HG03342 (cell line): ENCODE results near the gene DZIP3.
"Not testable (repeated sequence)": the region's sequence is repeated elsewhere in the genome, so short reads cannot be mapped to it uniquely, and the experiment has no call there.

Experiments used
- ATAC-seq: cut with Tn5 transposase; IDR thresholded peaks from one replicate; pipeline ENCODE4 v1.9.1; 2021; ENCODE audit warnings: mild to moderate bottlenecking, moderate library complexity; ENCODE audit not compliant: unreplicated experiment

DZIP3 gene

GRCh38 chr3:108677811-108678210, 88.3 kb downstream of the DZIP3 start:
- no peak for ATAC-seq

GRCh38 chr3:108692286-108692685, 102.8 kb downstream of the DZIP3 start:
- not testable (repeated sequence) for ATAC-seq

GRCh38 chr3:108698461-108698860, 108.9 kb downstream of the DZIP3 start:
- ATAC-seq, result no peak

GRCh38 chr3:108705045-108705444, 115.5 kb downstream of the DZIP3 start:
- no peak for ATAC-seq

GRCh38 chr3:108713009-108713516, 123.5 kb downstream of the DZIP3 start:
- ATAC-seq, result no peak

- ATAC-seq, result no peak
These were observed 124.3 kb downstream of the DZIP3 start for GRCh38 chr3:108713816-108714215.

GRCh38 chr3:108718454-108718853, 128.9 kb downstream of the DZIP3 start:
- ATAC-seq, result no peak

GRCh38 chr3:108719178-108719806, 129.8 kb downstream of the DZIP3 start:
- no peak for ATAC-seq

- ATAC-seq, result no peak
These were observed 133.2 kb downstream of the DZIP3 start for GRCh38 chr3:108722724-108723123.

GRCh38 chr3:108724101-108724500, 134.6 kb downstream of the DZIP3 start:
- ATAC-seq, result no peak

- ATAC-seq, result no peak
These were observed 138.6 kb downstream of the DZIP3 start for GRCh38 chr3:108728105-108728504.

GRCh38 chr3:108728934-108729333, 139.4 kb downstream of the DZIP3 start:
- no peak for ATAC-seq

GRCh38 chr3:108736821-108737220, 147.3 kb downstream of the DZIP3 start:
- no peak for ATAC-seq

- ATAC-seq, result no peak
These were observed 153.4 kb downstream of the DZIP3 start for GRCh38 chr3:108742929-108743328.
